HepG2 (cell line): ENCODE measurements around the gene TLE1. TPM values are rescaled to one million over a fixed set of nuclear protein-coding genes. Genes with fewer than 3 reads are reported as not detected.

Experiments
- CAMTA2 ChIP-seq: sonication (generic); formaldehyde crosslinking; IDR thresholded peaks from 2 replicates; pipeline ENCODE4 v1.4.0; 2020; ENCODE audit warnings: mild to moderate bottlenecking, missing genetic modification reagents, borderline replicate concordance
- FOXA1 ChIP-seq, 2 experiments: fragments of 450-650 bp in 1 of 2; sonication (generic) in 1 of 2; formaldehyde crosslinking in 1 of 2; IDR thresholded peaks; 2 replicates each; pipeline versions ENCODE4 v1.4.0 to v1.6.1; 2016 to 2020; ENCODE audit warnings: missing genetic modification reagents in 1 of 2
- FOXJ3 ChIP-seq: sonication (generic); formaldehyde crosslinking; IDR thresholded peaks from 2 replicates; pipeline ENCODE4 v1.4.0; 2020; ENCODE audit warnings: missing genetic modification reagents, mild to moderate bottlenecking, borderline replicate concordance
- NR2F1 ChIP-seq, 2 experiments: fragments of 450-650 bp in 1 of 2; formaldehyde crosslinking in 1 of 2; IDR thresholded peaks; 2 replicates each; pipeline versions ENCODE4 v1.5.0 to v1.6.1; 2016 to 2020; ENCODE audit warnings: mild to moderate bottlenecking in 1 of 2, missing compliant biosample characterization in 1 of 2, missing genetic modification reagents in 1 of 2, moderate library complexity in 1 of 2
- WIZ ChIP-seq: sonication (generic); formaldehyde crosslinking; IDR thresholded peaks from 2 replicates; pipeline ENCODE4 v1.5.1; 2020; ENCODE audit warnings: mild to moderate bottlenecking, missing genetic modification reagents
- ZNF543 ChIP-seq: sonication (generic); formaldehyde crosslinking; IDR thresholded peaks from 2 replicates; pipeline ENCODE4 v1.4.0; 2020; ENCODE audit warnings: mild to moderate bottlenecking, missing genetic modification reagents
- ZNF615 ChIP-seq: sonication (generic); formaldehyde crosslinking; IDR thresholded peaks from 2 replicates; pipeline ENCODE4 v1.5.0; 2020; ENCODE audit warnings: mild to moderate bottlenecking, missing genetic modification reagents, borderline replicate concordance
- ZNF616 ChIP-seq: sonication (generic); formaldehyde crosslinking; IDR thresholded peaks from 2 replicates; pipeline ENCODE4 v1.5.0; 2020; ENCODE audit warnings: low read depth, mild to moderate bottlenecking, missing genetic modification reagents
- ZNF687 ChIP-seq: sonication (generic); formaldehyde crosslinking; IDR thresholded peaks from 2 replicates; pipeline ENCODE4 v1.5.1; 2020; ENCODE audit warnings: mild to moderate bottlenecking, missing genetic modification reagents, moderate library complexity
- ZSCAN25 ChIP-seq: sonication (generic); formaldehyde crosslinking; IDR thresholded peaks from 2 replicates; pipeline ENCODE4 v1.8.0; 2022; ENCODE audit warnings: mild to moderate bottlenecking, missing genetic modification reagents
- polyA plus RNA-seq, 8 experiments: library from polyadenylated mRNA; depleted of rRNA in 3 of 8; stranded (reverse) in 7 of 8; unstranded in 1 of 8; fragments of >200 nt; fragmentation: Illumina TruSeq in 4 of 8; extraction: Trizol in 4 of 8; gene quantifications; 2 replicates each; pipeline versions ENCODE4 v1.2.1 to v1.2.3, GENCODE V29; 2011 to 2016; ENCODE audit warnings: low read depth in 4 of 8, missing spikeins in 1 of 8, mixed read lengths in 1 of 8; ENCODE audit not compliant: insufficient read depth in 1 of 8
- total RNA-seq, 5 experiments: library from RNA; depleted of rRNA; stranded (reverse); fragments of >200 nt; fragmentation: Illumina TruSeq; extraction: Trizol; gene quantifications; 2 replicates each; pipeline ENCODE4 v1.2.3, GENCODE V29; 2016; ENCODE audit warnings: low read depth in 1 of 5
- TF ChIP-seq, protein P1 (sequence below): sonication (generic); formaldehyde crosslinking; conservative IDR thresholded peaks from 2 replicates; pipeline ENCODE4 v1.4.0; 2020; ENCODE audit warnings: missing genetic modification reagents
- TF ChIP-seq, protein P2 (sequence below): sonication (generic); formaldehyde crosslinking; IDR thresholded peaks from 2 replicates; pipeline ENCODE4 v1.4.0; 2020; ENCODE audit warnings: missing genetic modification reagents, borderline replicate concordance
- TF ChIP-seq, protein P3 (sequence below): sonication (generic); formaldehyde crosslinking; IDR thresholded peaks from 2 replicates; pipeline ENCODE4 v1.4.0; 2020; ENCODE audit warnings: mild to moderate bottlenecking, missing genetic modification reagents, borderline replicate concordance
- TF ChIP-seq, protein P4 (sequence below): sonication (generic); formaldehyde crosslinking; IDR thresholded peaks from 2 replicates; pipeline ENCODE4 v1.4.0; 2020; ENCODE audit warnings: missing genetic modification reagents, borderline replicate concordance
- TF ChIP-seq, protein P5 (sequence below): sonication (generic); formaldehyde crosslinking; IDR thresholded peaks from 2 replicates; pipeline ENCODE4 v1.4.0; 2020; ENCODE audit warnings: missing genetic modification reagents

TLE1 gene
- total and polyA plus RNA-seq, 2 of the 13 experiments (the other 11 are each of a cell fraction or from before 2014, with no cell fraction given), result 35.9 to 109 TPM

DNA sequence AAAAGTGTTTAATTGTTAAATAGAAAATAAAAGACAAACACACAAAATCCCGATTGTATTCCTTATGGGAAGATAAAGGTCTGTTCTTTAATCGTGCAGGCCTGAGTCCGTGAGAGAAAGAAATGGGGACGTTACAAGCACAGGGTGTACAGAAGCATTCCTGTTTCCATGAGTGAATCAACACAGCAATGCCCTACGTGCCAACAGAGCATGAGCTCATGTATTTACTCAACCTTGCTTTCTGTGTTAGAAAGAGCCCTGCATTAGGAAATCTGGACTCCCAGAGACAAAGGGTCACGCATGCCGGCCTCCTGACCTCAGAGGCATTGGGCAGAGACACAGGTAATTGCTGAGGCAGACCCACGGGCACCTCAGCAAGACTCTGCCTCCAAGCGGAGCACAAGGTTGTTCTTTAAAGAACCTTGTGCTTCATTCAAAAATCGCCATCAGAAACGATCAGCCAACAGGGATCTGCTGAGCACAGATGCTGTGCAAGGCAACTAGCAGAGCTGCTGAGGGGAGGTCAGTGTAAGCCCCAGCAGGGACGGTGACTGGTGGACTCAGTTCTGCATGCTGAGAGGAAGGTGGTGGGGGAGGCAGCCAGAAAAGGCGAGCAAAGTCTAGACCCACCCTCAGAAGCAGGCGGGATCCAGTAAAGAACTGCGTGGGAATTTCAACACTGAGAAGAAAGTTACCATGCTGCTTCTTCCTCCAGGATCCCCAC is 101.0 kb downstream of the TLE1 start (continued):
- TF ChIP-seq ZNF687 (peak; percentile 86), WIZ (CRISPR knock-in tag) (no peak), ZNF616 (CRISPR knock-in tag) (no peak), CAMTA2 (CRISPR knock-in tag) (no peak), ZNF615 (CRISPR knock-in tag) (peak; percentile 14; the same call in 1 of the 2 replicates), NR2F1 (CRISPR knock-in tag; IDR thresholded peaks at IDR 0.05) (peak; percentile 99), FOXA1 (IDR thresholded peaks at IDR 0.05) (peak; percentile 65), FOXA1 (CRISPR knock-in tag; IDR thresholded peaks at IDR 0.05) (peak; percentile 99), FOXJ3 (CRISPR knock-in tag) (peak; percentile 93), ZNF543 (CRISPR knock-in tag) (no peak), ZSCAN25 (CRISPR knock-in tag) (0 out of 2 replicates have a peak, but pooled peaks have one; percentile 3)
- TF ChIP-seq, protein P1, sequence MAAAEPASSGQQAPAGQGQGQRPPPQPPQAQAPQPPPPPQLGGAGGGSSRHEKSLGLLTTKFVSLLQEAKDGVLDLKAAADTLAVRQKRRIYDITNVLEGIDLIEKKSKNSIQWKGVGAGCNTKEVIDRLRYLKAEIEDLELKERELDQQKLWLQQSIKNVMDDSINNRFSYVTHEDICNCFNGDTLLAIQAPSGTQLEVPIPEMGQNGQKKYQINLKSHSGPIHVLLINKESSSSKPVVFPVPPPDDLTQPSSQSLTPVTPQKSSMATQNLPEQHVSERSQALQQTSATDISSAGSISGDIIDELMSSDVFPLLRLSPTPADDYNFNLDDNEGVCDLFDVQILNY, result no peak
- TF ChIP-seq, protein P2, sequence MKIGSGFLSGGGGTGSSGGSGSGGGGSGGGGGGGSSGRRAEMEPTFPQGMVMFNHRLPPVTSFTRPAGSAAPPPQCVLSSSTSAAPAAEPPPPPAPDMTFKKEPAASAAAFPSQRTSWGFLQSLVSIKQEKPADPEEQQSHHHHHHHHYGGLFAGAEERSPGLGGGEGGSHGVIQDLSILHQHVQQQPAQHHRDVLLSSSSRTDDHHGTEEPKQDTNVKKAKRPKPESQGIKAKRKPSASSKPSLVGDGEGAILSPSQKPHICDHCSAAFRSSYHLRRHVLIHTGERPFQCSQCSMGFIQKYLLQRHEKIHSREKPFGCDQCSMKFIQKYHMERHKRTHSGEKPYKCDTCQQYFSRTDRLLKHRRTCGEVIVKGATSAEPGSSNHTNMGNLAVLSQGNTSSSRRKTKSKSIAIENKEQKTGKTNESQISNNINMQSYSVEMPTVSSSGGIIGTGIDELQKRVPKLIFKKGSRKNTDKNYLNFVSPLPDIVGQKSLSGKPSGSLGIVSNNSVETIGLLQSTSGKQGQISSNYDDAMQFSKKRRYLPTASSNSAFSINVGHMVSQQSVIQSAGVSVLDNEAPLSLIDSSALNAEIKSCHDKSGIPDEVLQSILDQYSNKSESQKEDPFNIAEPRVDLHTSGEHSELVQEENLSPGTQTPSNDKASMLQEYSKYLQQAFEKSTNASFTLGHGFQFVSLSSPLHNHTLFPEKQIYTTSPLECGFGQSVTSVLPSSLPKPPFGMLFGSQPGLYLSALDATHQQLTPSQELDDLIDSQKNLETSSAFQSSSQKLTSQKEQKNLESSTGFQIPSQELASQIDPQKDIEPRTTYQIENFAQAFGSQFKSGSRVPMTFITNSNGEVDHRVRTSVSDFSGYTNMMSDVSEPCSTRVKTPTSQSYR (CRISPR knock-in tag), result no peak
- TF ChIP-seq, protein P3, sequence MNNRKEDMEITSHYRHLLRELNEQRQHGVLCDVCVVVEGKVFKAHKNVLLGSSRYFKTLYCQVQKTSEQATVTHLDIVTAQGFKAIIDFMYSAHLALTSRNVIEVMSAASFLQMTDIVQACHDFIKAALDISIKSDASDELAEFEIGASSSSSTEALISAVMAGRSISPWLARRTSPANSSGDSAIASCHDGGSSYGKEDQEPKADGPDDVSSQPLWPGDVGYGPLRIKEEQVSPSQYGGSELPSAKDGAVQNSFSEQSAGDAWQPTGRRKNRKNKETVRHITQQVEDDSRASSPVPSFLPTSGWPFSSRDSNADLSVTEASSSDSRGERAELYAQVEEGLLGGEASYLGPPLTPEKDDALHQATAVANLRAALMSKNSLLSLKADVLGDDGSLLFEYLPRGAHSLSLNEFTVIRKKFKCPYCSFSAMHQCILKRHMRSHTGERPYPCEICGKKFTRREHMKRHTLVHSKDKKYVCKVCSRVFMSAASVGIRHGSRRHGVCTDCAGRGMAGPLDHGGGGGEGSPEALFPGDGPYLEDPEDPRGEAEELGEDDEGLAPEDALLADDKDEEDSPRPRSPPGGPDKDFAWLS (CRISPR knock-in tag), result no peak
- TF ChIP-seq, protein P4, sequence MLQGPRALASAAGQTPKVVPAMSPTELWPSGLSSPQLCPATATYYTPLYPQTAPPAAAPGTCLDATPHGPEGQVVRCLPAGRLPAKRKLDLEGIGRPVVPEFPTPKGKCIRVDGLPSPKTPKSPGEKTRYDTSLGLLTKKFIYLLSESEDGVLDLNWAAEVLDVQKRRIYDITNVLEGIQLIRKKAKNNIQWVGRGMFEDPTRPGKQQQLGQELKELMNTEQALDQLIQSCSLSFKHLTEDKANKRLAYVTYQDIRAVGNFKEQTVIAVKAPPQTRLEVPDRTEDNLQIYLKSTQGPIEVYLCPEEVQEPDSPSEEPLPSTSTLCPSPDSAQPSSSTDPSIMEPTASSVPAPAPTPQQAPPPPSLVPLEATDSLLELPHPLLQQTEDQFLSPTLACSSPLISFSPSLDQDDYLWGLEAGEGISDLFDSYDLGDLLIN (CRISPR knock-in tag), result no peak
- TF ChIP-seq, protein P5, sequence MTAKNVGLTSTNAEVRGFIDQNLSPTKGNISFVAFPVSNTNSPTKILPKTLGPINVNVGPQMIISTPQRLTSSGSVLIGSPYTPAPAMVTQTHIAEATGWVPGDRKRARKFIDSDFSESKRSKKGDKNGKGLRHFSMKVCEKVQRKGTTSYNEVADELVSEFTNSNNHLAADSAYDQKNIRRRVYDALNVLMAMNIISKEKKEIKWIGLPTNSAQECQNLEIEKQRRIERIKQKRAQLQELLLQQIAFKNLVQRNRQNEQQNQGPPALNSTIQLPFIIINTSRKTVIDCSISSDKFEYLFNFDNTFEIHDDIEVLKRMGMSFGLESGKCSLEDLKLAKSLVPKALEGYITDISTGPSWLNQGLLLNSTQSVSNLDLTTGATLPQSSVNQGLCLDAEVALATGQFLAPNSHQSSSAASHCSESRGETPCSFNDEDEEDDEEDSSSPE, result peak; percentile 54
